Measurements from ENCODE around the gene CCN2.

The CCN2 gene, protein sequence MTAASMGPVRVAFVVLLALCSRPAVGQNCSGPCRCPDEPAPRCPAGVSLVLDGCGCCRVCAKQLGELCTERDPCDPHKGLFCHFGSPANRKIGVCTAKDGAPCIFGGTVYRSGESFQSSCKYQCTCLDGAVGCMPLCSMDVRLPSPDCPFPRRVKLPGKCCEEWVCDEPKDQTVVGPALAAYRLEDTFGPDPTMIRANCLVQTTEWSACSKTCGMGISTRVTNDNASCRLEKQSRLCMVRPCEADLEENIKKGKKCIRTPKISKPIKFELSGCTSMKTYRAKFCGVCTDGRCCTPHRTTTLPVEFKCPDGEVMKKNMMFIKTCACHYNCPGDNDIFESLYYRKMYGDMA

DNA sequence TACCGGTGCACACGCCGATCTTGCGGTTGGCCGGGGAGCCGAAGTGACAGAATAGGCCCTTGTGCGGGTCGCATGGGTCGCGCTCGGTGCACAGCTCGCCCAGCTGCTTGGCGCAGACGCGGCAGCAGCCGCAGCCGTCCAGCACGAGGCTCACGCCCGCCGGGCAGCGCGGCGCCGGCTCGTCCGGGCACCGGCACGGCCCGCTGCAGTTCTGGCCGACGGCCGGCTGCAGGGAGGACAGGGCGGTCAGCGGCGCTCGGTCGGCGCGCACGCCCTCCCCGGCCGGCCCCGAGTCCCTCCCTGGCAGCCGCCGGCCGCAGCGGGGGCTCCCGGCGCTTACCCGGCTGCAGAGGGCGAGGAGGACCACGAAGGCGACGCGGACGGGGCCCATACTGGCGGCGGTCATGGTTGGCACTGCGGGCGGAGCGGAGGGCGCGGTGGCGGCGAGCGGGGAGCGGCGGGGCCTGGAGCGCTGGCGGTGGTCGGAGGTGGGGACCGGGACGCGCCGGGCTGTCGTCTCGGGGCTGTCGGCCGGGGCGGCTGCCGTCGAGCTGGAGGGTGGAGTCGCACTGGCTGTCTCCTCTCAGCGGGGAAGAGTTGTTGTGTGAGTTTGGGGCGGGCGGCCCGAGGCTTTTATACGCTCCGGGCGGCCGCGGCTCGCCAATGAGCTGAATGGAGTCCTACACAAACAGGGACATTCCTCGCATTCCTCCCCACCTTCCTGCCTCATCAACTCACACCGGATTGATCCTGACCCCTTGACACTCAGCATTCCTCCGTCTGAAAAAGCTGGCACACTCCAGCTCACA, at the start of gene CCN2:
Gene CCN2, minus strand, starts transcription at position 606 of the 809 bp plus-strand sequence. Its CDS starts 200 bp downstream, at position 406.
- DNase-seq = no peak

DNA sequence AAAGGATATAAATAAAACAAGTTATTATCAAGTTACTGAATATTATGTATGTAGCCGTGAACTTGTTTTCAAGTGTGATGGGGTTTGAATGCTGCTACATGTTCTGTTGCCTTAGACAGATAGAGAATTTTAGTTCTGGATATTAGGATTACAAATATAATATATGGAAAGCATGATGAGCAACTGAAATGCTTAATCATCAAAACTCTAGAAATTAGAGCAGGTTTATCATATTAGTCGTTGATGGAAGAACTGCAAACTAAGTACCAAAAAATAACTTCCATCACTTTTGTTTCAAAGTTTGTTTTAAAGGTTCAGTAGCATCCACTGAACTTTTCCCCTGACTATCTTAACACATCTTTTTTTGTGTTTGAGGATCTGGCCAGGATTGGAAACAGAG, 49.1 kb upstream of the CCN2 start:
- DNase-seq = no peak

DNA sequence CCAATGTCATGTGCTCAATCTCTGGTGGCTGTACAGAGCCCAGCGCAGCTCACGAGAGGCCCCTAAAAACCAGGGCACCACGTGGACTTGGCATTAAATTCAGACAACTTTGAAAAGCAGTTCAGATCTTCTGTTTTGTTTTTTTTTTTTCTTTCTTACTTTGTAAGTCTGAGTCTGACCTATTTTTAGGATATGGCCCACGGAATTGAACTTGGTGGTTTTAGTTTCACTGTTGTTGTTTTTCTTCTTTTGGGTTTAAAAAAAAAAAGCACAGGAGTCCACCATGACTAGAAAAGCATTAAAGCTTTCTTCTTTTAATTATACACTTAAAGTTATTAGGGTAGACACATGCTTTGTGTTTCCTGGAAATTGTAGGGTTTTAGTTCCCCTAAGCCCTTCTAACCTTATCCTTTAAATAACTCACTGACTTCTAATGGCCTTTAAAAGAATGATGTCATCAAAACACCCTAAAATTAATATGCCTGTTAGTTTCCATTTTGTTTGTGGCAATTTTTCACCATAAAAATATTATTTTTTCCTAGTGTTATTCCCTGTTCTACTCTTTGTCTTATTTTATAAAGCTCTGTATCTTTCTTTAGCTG, 48.5 kb upstream of the CCN2 start:
- DNase-seq = no peak

DNA sequence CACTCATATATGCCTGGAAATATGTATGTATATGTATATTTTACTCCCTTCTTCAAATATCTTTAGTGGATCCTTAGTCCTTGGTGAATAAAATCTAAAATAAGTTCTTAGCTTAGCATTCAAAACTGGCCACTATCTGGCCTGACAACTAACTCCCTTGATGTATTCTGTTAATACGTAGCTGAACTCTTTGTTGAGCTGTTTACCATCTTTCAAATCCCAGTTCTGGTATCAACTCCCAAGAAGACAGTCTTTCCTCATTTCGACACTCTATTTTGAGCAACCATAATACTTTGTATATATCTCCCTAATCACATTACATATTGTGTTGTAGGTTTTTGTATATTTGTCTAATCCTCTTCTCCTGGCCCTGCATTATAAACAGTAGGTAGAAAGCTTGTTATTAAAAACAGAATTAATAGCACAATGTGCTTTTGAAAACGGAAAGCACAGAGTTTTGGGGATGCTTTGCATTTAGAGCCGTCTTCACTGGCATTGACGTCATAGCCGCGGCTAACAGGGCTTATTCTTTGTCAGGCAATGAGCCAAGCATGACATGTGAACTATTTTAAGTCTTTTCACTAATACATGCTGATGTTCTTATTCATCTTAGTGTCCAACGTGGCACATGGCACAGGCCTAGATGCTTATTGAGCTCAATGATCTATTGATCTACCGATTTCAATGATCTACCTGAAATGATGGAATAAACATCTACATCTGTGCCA, 47.2 kb upstream of the CCN2 start:
- DNase-seq = peak; percentile 13

DNA sequence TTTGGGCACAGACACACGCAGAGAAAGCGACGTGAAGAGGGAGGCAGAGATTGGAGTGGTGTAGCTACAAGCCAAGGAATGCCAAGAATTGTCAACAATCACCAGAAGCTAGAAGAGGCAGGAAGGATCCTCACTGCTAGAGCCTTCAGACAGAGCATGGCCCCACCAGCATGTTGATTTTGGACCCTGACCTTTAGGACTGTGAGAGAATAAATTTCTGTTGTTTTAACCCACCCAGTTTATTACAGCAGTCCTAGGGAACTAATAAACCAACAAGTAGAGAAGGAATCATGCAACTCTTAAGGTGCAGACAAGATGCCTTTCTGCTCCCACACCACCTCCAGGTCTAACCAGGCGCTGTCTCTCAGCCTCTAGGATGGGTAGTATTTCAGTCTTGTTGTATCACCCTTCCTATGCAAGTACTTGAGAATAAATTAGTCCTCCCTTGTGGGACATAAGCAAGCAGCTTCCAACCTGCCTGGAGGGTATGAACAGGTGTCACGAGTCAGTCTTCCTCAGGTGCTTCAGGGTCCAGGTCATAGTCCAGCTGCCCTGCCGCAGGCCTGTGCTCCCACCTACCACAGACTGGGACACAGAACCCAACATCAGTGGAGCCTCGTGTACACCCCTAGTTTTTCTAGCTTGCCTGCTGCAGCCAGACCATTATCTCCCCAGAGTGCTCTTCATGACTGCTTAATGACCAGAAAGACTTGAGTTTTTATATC, 46.4 kb upstream of the CCN2 start:
- DNase-seq = no peak

DNA sequence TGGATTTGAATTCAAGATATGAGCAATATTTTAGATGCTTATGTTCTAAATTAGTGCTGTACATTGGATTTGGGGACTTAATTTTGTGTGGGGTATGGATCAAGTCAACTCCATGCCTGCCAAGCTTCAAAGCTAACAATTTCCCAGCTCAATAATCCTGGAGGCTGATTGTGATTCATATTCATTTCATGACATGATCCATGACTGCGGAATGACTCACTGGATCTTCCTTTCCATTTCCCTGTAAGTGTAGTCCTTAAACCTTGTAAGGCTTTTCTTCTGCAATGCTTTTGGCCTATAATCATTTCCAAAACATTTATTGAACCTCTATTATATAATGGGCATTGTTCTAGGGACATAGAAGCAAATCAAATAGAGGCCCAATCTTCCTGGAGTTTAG, 44.7 kb upstream of the CCN2 start:
- DNase-seq = no peak

DNA sequence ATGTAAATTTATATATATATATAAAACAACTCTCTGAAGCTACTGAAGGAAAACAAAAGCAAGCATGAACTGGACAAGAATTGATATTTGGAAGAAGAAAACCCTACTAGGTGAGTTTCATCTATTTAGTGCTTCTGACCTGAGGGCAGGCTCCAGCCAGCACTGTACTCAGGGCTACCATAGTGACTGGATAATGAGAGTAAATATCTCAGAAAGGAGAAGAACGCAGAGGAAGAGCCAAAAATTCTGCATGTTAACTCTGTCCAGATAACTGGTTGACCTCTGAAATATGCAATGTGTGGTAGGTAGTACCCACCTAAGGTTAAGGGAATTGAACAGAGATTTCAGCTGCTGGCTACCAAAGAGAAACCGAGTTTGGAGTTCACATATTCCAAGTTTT, 41.4 kb upstream of the CCN2 start:
- DNase-seq = no peak

DNA sequence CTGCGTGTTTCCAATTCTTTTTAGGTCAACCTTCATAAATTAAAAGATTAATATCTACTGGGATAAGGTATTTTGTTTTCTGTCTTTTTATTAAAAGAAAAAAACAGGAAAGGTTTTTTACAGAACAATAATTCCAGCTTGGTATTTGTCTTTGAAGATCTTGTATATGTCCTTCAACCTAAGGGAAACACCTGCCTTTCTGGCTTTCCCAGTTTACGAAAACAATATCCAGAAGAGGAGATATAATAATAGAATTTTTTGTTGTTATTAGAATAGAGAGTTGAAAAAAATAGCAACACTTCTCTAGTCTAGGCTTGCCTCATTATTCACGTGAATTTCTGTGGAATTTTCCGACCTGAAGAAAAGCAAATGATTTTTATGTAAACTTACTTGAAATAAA, 37.9 kb upstream of the CCN2 start:
- no peak for DNase-seq

DNA sequence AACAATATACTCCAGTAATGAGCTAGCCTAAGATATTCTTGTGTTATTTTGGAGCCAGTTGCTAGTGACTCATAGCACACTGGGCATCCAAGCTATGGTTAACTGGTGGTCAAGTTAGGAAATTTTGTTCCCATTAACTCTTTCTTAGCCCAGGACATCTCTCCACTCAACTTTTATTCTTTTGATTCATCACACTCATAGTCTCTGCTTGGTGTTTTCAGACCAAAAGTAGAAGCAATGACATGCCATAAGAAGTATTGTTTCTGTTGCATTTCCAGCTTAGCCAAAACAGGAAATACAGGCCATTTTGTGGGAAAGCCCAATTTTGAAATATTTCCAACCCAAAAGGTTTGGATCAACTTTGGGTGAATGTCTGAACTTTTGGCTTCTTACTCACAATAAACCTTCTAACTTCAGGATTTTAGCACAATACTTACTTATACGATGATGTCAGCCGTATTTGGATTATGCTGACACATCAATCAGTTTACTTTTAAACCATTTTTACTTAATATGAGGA, 31.6 kb upstream of the CCN2 start:
- DNase-seq = no peak

DNA sequence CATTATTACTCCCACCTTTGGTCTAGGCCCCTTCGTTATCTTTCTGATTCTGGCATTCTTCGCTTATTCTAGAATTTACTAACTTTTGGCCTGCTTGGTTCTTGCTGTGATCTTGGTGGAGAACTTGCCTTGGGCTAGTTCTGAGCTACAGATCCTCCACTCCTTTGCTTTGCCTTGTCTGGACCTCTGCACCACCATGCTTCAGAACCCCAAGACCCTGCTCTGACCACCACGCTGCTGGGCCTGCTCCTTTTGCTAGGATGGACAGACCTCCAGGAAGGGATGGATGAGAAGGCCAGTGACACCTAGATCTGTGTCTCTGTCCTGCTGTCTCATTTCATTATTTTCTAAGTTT, 30.4 kb upstream of the CCN2 start:
- DNase-seq = no peak

DNA sequence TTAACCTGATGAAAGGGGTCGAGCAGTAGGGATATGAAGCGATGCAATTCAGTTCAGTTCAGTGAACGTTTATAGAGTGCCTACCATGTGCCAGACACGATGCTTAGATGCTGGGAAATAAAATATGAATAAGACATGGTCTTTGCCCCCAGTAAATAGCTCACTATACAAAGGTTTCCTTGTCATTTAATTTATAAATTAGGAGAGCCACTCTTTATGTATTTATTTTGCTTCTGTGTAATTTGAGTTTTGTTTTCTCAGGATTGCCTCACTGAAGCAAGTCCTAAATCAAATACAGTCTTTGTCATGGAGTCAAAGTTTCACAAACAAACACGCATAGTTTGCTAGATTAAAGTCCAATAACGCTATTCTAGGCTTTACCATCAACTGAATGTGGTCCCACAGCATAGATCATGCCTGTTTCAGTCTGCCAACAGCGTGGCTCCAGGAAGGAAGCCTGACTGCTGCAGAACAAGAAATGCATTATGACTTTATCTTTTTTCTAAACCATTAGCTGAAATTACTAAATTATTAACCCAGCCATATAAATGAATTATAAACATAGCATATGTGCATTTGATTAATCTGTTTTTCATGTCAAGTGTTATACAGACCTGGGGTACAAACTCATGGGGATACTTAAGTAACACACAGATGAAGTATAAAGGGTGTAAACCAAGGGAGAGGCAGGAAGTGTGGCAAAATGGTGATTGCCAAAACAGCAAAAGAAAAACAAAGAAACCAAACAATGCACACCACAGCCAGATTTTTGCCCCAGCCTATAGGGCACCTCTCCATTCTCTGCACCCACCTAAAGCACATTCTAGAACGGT, 29.8 kb upstream of the CCN2 start:
- DNase-seq = no peak

DNA sequence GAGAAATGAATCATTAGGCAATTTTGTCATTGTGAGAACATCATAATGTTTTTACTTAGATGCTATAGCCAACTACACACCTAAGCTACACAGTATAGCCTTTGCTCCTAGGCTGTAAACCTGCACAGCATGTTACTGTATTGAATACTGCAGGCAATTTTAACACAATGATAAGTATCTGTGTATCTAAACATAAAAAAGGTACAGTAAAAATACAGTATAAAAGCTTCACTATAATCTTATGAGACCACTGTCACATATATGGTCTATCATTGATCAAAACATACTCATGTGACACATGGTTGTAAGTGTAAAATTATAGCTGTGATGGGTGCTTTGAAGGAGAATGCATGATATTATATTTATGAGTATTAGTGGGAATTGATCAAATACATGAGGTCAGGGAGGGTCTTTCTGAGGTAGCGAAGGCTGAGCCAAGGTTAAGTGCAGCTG, 29.2 kb upstream of the CCN2 start:
- no peak for DNase-seq

DNA sequence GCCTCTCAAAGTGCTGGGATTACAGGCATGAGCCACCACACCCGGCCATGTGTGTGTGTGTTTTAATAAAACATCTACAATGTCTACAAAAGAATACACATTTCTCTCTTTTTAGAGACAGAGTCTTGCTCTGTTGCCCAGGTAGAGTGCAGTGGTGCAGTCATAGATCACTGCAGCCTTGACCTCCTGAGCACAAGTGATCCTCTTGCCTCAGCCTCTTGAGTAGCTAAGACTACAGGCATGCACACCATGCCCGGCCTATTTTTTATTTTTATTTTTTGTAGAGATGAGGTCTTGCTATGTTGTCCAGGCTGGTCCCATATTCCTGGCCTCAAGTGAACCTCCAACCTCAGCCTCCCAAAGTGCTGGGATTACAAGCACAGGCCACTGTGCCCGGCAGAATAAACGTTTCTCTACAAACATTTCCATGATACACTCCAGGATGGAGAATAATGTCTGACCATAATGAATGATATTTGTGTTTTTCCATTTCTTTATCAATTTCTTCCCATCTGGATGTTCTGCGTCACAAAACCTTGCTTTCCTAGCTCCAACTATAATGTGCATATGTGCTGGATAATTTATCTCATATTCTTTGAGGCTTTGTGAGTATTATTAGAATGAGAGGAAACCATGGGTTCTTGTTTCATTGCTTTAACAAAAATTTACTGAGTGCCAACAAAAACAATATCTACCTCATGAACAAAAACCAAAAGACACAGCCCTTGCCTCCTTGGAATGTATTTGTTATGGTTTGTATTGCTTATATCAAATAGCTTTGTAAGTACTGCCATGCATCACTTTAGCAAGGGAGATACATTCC, 28.6 kb upstream of the CCN2 start:
- no peak for DNase-seq

DNA sequence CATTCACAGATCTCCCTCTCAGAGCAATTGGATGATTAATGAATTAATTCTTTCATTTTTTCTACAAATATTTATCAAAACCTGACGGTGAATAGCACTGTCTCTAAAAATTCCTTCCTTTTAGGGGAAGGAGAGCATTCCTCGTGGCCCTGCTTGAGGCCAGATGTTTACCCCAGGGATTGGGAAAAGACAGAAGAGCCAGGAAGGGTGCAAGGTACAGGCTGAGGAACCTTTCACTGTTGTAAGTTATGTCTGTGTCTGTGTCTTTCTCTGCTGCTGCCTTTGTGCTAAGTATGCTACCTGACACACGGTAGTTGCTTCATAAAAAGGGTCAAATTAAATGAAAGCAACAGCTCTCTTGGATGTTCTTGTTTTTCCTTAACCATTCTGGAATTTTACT, 27.4 kb upstream of the CCN2 start:
- no peak for DNase-seq

DNA sequence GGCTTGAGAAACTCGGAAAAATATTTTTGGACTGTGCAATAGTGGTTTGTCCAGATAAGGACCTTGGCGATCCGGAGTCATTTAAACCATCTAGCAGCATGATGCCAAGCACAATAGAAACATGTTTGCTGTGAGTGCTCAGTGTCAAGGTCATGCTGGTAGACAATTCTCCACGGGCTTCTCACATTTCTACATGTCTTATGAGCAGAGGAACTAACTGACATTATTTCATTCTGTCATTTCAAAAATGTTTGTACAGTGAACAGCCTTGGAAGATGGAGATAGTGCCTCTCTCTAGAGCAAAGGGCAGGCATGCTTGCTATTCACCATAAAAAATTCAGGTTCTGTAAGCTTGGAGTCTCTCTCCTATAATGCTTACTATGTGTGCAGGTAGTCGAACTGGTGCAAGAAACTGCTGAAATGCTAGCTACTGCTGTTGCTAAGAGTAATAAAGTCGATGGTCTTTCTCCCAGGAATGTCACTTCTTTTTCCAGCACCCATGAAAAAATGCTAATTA, 25.4 kb upstream of the CCN2 start:
- no peak for DNase-seq

DNA sequence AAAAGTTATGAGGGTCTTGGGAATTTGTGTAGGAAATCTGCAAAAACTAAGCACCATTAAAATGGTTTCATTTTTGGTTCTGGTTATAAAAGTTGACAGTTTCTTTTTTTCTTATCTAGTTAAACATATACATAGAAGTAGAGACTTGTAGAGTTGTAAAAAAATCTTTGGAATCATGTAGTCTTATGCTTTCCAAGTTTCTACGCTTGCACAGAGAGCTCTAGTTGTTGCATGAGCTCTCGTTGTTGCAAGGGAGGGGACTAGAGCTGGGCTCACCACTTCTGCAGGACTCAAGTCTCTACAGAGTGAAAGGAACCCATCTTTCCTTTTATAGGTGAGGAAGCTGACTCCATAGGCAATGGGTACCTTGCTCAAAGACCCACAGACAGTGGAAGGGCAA, 21.6 kb upstream of the CCN2 start:
- no peak for DNase-seq

DNA sequence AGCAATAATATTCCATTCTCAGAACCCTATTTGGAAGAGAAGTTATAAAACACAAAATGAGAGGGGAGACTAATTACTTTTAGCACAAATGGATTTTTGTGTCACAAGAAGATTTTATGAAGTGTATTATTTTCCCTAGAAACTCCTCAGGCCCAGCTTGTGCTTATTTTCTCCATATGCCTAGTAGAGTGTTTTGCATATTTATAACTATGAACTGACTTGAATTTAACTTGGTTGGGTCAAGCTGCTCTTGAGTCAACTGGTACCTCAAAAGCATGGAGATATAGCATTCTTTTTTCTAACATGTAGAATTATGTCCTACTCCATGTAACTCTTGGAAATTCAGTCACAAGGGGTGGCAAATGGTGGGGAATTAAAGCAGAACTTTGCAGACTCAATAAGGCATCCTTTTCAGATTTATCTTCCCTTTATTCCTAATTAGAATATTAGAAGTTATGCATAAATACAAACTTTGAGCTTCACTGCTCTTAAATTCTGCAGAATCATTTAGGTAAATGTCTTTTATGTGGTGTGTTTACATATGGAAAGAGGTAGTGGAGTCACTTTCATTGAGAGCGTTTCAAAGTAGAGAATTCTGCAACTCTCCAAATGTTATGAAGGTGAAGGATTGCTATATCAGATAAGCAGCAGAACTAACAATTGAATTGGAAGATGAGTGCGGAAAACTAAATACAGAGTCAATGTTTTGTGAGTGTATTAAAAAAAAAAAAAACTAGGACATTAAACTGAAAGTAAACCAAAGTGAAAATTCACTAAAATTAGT, 19.1 kb upstream of the CCN2 start:
- DNase-seq = no peak

DNA sequence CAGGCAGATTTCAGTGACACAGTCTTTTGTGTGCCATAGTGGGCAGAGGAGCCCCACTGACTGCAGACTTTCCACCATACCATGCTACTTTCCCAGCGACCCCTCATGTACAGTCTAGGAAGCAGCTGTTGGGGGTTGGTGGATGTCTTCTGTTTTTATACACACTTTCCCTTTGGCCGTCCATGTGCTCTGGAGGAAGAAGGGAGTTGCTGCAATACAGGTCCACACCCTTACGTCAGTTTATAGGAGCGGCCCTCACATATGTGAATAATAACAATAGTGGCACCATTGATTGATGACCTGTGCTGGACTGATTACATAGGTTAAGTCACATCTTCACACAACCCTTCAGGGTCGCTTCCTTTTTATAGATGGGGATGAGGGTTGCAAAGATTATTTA, 17.5 kb upstream of the CCN2 start:
- no peak for DNase-seq

DNA sequence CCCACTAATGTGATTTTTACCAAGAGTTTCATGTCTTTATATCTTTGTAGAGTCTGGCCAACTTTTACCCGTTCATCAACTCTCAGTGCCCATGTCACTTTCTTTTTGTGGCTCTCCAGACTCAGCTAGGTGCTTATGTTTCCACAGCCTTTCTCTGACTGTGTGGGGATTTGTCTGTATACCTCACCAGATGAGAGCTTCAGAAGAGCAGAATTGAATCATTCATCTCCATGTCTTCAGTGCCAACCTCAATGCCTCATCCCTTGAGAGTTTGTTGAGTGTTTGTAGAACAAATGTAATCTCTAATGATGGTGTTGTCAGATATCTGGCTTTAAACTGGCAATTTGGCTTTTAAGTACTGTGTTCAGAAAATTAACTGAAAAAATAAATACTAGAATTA, 16.8 kb upstream of the CCN2 start:
- no peak for DNase-seq

Data from SHP77 treated with DMSO at 0.1 percent for 48 hours (cell line).